NCI-H2227 (cell line): Measurements from ENCODE around the gene ERV3-1.
"Not testable (repeated sequence)": the region's sequence is repeated elsewhere in the genome, so short reads cannot be mapped to it uniquely, and the experiment has no call there.

ENCODE experiments used
- DNase-seq: peaks from one replicate; lab custom pipeline; 2025; ENCODE audit not compliant: unreplicated experiment; lab: John Stamatoyannopoulos, UW

The ERV3-1 gene, protein sequence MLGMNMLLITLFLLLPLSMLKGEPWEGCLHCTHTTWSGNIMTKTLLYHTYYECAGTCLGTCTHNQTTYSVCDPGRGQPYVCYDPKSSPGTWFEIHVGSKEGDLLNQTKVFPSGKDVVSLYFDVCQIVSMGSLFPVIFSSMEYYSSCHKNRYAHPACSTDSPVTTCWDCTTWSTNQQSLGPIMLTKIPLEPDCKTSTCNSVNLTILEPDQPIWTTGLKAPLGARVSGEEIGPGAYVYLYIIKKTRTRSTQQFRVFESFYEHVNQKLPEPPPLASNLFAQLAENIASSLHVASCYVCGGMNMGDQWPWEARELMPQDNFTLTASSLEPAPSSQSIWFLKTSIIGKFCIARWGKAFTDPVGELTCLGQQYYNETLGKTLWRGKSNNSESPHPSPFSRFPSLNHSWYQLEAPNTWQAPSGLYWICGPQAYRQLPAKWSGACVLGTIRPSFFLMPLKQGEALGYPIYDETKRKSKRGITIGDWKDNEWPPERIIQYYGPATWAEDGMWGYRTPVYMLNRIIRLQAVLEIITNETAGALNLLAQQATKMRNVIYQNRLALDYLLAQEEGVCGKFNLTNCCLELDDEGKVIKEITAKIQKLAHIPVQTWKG

DNA sequence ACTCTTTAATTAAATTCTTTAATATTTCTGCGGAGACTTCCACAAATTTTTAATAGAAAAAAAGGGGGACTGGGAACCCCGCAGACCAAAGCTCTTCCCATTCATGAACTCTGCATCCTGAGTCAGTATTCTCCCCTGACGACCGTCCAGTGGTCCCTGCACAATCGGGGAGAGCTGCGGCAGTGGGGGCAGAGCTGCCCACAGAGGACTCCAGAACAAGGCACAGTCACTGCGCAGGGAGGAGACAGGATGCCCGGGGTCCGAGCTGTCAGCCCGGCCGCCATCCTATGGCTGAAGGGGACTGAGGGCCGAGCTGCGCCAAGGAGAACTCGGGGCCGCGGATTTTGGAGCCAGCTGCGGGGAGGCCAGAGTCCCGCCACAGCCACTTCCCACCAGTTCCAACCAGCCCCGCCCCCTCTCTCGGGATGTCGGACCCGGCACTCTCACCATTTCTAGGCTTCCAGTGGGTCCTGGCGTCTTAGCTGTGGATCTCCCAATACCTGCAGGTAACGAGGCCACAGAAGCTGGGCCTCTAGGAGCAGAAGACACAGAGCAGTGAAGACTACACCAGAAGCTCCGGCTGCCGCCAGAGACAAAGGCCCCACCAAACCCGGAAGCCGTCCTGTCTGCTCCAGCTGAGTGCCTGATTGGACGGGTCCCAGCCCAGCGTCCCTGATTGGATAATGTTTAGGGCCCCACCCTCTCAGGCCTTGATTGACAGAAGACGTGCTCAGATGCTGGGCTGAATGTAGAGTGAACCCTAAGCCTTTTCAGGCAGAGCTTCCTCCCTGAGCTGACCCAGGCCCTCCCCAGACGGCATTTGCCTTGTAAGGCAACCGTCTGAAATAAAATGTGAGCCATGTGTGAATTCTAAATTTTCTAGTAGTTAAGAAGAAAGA is at the start of gene ERV3-1:
TSS of gene ERV3-1 (minus strand) at position 594 of the 899 bp plus-strand sequence. CDS start 13,661 bp downstream, outside the sequence.
- DNase-seq, result peak; percentile 96

DNA sequence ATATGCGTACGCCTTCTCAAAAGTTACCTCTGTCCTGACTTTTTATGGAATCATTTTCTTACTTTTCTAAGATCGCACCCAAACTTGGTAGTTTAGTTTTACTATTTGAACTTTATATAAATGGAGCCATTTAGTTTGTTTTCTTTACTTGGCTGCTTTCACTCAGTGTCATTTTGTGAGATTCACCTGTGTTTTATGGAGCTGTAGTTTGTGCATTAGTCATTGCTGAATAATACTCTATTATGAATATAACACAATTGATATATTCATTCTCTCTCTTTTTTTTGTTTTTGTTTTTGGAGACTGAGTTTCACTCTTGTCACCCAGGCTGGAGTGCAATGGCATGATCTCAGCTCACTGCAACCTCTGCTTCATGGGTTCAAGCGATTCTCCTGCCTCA is 49.3 kb upstream of the ERV3-1 start:
- not testable (repeated sequence) for DNase-seq

- not testable (repeated sequence) for DNase-seq
Measured at GRCh38 chr7:65054466-65054994, 48.0 kb upstream of the ERV3-1 start.

DNA sequence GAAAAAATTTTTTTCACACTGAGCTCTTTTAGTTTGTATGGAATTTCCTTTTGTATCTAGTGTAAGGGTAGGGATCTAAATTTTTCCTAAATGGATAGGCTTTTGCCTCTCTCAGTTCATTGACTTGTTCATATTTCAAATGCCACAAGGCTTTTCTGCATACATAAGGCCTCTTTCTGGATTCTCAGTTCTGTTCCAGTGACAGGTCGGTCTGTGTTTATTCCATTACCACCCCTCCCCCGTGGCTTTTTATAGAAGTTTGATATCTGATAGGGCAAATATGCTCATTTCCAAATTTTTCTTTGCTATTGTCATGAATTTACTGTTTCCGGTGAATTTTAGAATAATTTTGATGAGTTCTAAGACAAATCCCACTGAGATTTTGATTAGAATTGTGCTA is 45.2 kb upstream of the ERV3-1 start:
- DNase-seq, result not testable (repeated sequence)

DNA sequence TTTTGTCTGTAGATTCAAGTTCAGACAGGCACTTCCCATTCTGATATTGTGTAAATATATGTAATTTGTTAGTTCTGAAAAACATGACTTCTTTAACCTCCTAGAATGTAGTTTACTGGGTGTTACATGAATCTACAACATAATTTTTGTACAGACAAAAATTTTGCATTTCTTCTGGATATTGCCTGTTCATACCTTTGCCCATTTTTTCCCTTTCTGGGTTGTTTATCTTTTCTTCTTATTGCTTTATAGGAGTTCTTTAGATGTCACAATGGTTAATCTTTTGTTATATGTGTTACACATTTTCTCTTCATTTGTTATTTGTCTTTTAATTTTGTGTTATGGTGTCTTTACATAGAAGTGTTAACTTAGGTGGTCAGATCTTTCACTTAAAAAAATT is 44.7 kb upstream of the ERV3-1 start:
- not testable (repeated sequence) for DNase-seq

DNA sequence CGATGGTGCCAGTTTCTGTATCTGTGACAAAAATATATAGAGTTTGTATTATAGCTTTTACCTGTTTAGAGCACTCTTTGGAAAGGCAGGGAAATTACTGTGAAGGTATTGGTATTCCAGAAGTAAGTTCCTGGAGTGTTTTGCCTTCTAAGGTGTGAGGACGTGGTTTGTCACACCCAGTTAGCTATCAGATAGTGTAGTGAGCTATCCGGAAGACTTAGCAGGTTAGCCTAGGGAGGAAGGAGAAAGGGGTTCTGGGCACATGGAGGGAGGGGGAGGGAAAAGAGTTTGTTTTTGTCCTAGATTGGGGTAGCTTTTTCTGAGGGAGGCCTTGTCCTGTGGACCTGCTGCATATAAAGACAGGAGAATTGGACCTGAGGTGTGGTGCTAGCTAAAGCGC is 39.8 kb upstream of the ERV3-1 start:
- DNase-seq, result not testable (repeated sequence)

DNA sequence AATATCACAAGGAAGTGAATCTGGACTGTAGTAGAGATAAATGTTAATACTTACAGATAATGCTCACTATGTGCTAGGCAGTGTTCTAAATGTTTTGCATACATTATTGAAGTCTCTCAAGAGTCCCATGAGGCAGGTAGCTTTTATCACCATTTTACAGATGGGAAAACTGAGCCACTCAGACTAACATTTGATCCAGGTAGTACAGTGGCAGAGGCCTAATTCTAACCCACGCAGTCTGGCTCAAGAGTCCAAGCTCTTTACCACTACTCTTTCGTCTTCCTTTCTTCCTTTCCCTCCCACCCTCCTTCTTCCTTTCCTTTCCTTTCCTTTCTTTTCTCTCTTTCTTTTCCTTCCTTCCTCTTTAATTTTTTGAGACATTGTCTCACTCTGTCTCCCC is 39.1 kb upstream of the ERV3-1 start:
- not testable (repeated sequence) for DNase-seq

DNA sequence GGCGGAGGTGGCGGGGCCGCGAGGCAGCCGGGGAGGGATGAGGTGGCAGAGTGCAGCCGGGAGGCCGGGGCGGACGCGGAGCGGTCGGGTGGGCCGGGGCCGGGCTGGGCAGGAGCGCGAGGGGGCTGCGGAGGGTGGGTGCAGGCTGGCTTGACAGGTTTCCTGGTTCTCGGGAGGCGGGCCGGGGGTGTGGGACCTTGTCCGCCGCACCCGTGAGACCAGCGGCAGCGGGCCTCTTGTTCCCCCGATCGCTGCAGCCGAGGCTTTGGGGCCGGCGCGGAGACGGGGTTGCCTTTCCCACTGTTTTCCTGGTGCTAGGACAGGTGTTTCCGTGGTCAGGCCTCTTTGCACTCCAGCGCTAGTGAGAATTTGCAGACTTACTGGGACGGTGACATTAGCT is 32.3 kb upstream of the ERV3-1 start:
- DNase-seq, result peak; percentile 27

- peak; percentile 97 for DNase-seq
Measured at GRCh38 chr7:65037740-65038688, 31.5 kb upstream of the ERV3-1 start.

GRCh38 chr7:65036526-65036925 is 30.0 kb upstream of the ERV3-1 start:
- not testable (repeated sequence) for DNase-seq

GRCh38 chr7:65035469-65035868 is 29.0 kb upstream of the ERV3-1 start:
- DNase-seq, result not testable (repeated sequence)

DNA sequence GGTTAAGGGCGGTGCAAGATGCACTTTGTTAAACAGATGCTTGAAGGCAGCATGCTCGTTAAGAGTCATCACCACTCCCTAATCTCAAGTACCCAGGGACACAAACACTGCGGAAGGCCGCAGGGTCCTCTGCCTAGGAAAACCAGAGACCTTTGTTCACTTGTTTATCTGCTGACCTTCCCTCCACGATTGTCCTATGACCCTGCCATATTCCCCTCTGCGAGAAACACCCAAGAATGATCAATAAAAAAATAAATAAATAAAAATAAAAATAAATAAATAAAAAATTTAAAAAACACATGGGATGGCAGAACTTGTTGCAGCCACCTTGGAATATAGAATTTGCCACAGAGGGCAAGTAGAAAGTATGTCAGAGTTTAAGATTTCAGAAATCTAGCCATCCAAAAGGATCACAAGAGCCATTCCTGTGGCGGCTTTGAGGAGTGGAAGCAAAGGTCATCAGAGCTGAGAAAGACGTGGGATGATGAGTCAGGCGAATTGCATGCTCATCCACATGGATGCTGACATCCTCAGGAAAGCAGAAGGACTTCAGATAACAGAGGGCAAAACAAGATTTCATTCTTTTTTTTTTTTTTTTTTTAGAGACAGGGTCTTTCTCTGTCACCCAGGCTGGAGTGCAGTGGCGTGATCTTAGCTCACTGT is 27.8 kb upstream of the ERV3-1 start:
- DNase-seq, result not testable (repeated sequence)

- DNase-seq, result not testable (repeated sequence)
Measured at GRCh38 chr7:65033391-65033790, 26.9 kb upstream of the ERV3-1 start.

- not testable (repeated sequence) for DNase-seq
Measured at GRCh38 chr7:65025023-65025422, 18.5 kb upstream of the ERV3-1 start.

- DNase-seq, result not testable (repeated sequence)
Measured at GRCh38 chr7:65020978-65021377, 14.5 kb upstream of the ERV3-1 start.

GRCh38 chr7:65009881-65010280 is 3.4 kb upstream of the ERV3-1 start:
- DNase-seq, result not testable (repeated sequence)

GRCh38 chr7:65009394-65009793 is 2.9 kb upstream of the ERV3-1 start:
- not testable (repeated sequence) for DNase-seq

DNA sequence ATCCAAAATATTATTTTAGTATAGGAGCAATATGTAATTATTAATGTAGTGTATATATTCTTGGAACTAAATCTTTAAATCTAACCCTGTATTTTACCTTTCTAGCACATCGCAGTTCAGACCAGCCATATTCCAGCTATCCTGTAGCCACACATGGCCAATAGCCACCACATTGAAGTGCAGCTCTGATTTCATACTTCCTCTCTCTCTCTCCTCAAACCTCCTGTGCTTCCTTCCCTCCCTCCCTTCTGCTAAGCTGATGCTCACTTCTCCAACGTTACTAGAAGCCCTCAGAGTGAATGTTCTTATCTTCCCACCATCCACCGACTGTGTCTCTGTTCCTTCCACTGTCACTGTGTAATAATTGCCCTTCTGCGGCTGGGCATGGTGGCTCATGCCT is 549 bp upstream of the ERV3-1 start:
- DNase-seq, result not testable (repeated sequence)

DNA sequence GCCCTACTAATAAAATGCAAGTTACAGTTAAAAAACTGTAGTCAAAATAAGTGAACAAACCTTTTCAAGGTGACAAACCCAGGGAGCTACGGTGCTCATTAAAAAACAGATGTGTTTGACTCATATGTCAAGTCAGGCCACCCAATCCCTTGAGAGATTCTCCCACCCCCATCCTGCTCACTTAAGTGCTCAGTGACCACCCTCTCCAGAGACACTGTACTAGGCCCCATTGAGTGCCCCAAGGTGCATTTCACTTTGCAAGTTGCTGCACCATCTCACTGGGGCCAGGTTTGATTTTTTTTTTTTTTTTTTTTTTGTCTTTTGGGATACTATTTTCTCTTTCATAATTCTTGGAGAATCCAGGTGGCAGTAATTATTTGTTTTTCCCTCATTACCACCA is 1.9 kb downstream of the ERV3-1 start:
- DNase-seq, result no peak
